HG03342 (cell line): ENCODE data around the gene EML2.

ENCODE experiments used
- ATAC-seq: cut with Tn5 transposase; IDR thresholded peaks from one replicate; pipeline ENCODE4 v1.9.1; 2021; ENCODE audit warnings: mild to moderate bottlenecking, moderate library complexity; ENCODE audit not compliant: unreplicated experiment

Gene EML2

DNA sequence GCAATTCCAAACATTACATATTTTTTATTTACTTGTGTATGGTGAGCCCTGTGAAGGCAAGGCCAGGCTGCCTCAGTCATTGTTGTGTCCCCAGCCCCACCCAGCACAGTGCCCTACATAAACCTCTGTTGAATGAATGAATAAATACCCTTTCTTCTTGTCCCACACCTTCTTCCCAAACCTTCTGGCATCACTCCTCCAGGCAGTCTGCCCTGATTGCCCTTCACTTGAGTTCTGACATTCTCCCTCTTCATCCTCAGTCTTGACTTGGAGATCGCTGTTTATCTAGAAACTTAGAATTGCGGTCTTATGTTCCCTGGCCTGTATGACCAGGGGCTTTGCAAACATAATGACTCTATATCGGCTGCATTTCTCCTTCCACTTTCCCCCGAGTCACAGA lies 49.4 kb downstream of the EML2 start:
- no peak for ATAC-seq

- ATAC-seq, result no peak
Observed at GRCh38 chr19:45587873-45588272, 51.3 kb downstream of the EML2 start.

DNA sequence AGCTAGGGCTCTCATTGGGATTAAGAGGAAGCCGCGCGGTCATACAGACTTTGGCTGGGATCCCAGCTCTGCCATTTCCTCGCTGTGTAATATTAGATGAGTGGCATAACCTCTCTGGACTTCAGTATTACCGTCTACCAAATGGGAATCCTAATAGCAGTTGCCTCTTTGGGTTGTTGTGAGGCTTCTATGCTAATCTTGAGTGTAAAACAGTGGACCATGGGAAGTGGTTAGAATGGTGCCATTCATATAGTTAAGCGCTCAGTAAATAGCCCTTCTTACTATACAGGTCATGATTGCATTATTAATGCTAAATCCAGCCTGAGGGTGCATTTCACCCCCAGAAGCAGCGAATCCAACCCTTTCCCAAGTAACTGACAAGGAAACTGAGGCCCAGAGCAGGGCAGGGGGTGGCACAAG lies 54.0 kb downstream of the EML2 start:
- no peak for ATAC-seq

GRCh38 chr19:45584332-45585157 lies 54.7 kb downstream of the EML2 start, which contains the start of gene OPA3:
TSS of gene OPA3 (minus strand) at chr19:45584802. CDS start at chr19:45584764, 38 bp downstream.
- peak; percentile 84 for ATAC-seq

DNA sequence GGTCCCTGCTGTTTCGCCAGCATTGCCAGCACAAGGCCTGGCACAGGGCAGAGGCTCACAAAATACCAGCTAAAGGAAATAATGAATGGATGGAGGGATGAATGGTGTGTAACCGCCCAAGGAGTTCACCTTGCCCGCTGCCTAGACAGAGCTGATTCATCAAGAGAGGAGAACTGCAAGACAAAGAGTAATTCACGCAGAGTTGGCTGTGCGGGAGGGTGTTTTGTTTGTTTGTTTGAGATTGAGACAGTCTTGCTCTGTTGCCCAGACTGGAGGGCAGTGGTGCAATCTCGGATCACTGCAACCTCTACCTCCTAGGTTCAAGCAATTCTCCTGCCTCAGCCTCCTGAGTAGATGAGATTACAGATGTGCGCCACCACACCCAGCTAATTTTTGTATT lies 57.6 kb downstream of the EML2 start:
- ATAC-seq, result no peak

- no peak for ATAC-seq
Observed at GRCh38 chr19:45578861-45579260, 60.3 kb downstream of the EML2 start.

DNA sequence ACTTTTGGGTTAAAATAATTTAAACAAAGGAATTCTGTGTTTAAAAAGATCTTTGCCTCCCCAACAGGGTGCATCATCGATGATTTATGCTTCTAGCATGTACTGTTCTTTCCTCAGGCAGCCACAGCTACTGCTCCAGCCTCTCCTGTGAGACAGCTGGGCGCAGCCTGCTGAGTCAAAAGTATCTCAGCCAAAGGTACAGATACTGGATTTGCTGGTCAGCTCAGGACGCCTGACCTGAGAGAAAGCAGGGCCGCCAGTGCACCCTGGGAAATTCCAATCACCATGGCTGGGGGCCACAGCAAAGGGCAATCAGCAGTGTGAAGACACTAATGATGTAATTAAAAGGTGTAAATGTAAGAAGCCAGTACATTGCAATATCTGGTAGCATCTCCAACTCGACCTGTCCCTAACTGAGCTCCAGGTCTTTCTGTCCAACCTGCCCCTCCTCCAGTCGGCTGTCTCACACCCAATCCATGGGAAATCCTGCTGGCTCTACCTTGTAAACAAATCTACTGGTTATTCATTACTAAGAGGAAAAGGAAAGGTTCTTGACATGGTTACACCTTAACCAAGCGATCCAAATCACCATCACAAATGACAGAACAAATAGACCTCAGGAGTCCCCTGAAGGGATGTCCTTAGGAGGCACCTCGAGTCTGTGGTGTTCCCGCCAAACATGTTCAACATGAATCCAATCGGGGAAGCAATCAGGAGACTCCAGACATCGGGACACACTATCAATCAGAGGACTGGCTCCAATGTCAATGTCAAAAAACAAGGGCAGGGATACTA lies 61.9 kb downstream of the EML2 start:
- no peak for ATAC-seq

- ATAC-seq, result no peak
Observed at GRCh38 chr19:45576682-45577081, 62.5 kb downstream of the EML2 start.

- no peak for ATAC-seq
Observed at GRCh38 chr19:45575216-45575615, 64.0 kb downstream of the EML2 start.

- no peak for ATAC-seq
Observed at GRCh38 chr19:45574526-45574925, 64.7 kb downstream of the EML2 start.

- ATAC-seq, result no peak
Observed at GRCh38 chr19:45571457-45572220, 67.6 kb downstream of the EML2 start.

GRCh38 chr19:45569619-45570421 lies 69.4 kb downstream of the EML2 start:
- ATAC-seq, result no peak

DNA sequence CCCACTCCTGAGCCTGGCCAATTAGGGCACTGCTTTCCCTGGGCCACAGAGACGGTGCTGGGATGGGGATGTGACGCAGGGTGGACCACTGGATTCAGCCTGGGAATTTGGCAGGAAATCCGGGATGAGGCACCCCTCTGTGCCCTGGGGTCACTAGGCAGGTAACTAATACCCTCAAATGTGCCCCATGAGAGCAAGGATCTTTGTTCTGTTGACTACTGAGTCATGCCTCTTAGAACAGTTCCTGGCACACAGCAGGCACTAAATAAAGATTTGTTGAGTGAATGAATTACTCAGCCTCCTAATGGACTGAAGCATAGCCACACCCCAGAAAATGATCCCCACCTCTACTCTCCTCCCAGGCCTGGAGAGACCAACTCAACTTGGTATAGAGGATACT lies 70.5 kb downstream of the EML2 start:
- no peak for ATAC-seq

GRCh38 chr19:45567609-45568008 lies 71.6 kb downstream of the EML2 start:
- ATAC-seq, result no peak

DNA sequence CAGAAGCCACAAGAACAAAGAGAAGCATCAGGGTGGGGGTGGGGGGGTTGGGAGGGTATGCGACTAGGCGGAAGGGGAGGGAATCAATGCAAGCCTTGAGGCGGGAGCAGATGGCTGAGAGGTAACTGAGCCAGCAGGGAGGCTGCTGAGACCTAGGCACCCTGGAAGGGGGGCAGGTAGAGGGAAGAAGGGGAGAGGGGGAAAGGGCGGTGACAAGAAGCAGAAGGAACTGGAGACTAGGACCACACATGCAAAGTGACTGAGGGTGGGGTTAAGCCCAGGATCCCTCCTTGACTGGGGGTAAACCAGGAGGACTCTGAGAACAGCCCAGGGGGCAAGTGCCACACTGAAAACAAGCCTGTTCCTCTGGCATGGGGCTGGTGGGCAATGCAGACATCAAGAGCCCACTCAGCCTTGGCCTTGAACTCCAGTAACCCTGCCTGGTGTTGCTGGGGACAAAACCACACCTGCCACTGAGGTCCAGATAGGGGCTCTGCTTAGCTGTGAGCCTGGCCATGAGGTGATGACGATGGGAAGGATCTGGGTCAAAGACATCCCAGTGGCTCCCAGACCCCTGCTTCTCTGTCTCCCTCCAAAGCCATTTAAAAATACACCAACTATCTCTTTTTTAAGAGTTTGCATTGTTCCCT lies 74.9 kb downstream of the EML2 start:
- no peak for ATAC-seq

DNA sequence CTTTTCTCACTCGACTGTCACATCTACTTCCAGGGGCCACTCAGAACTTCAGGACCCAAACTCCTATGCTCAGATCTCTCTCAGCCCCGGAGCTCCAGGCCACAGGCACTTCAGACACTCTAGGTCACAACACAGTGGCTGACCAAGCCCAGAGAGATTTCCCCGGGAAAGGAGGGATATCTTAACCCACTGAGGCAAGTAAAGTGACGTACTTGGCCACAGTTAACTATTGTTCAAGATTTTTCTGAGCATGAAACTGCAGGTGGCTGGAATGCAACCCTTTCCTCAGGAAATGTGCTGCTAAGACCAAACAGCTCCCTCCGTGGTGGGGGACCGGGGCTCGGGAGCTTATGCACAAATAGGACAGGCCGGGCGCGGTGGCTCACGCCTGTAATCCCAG lies 78.5 kb downstream of the EML2 start:
- ATAC-seq, result no peak

GRCh38 chr19:45560038-45560437 lies 79.2 kb downstream of the EML2 start:
- ATAC-seq, result no peak
